ENCODE data around the gene GFY. TPM values are rescaled to one million over a fixed set of nuclear protein-coding genes. Genes with fewer than 3 reads are reported as not detected.

The GFY gene
- total RNA-seq, 1 donor, result not detected

DNA sequence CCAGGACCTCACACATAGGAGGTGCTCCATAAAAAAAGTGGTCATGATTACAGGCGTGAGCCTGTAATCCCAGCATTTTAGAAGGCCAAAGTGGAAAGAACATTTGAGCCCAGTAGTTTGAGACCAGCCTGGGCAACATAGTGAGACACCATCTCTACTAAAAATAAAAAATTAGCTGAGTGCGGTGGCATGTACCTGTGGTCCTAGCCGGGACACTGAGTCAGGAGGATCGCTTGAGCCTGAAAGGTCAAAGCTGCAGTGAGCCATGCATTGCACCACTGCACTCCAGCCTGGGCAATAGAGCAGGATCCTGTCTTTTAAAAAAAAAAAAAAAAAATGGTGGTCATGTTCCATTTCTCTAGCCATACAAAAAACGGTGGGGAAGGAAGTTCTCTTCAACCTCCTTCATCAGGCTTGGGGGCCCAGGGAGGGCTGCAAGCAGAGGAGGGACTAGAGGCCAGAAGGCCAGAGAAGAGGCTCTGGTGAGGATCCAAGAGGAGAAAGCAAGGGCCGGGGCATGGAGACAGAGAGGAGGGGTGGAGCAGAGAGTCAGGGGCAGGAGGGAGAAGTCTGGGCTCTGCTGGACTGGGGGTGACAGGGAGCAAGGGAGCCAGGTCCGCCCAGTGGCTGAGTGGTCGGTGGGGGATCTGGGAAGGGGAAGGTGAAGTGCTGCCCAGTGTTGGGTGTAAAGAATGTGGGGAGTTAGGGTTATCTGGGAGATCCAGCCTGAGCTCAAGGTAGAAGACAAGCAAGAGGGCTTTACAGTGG lies 28.3 kb upstream of the GFY start:
- TF ChIP-seq, protein P1, sequence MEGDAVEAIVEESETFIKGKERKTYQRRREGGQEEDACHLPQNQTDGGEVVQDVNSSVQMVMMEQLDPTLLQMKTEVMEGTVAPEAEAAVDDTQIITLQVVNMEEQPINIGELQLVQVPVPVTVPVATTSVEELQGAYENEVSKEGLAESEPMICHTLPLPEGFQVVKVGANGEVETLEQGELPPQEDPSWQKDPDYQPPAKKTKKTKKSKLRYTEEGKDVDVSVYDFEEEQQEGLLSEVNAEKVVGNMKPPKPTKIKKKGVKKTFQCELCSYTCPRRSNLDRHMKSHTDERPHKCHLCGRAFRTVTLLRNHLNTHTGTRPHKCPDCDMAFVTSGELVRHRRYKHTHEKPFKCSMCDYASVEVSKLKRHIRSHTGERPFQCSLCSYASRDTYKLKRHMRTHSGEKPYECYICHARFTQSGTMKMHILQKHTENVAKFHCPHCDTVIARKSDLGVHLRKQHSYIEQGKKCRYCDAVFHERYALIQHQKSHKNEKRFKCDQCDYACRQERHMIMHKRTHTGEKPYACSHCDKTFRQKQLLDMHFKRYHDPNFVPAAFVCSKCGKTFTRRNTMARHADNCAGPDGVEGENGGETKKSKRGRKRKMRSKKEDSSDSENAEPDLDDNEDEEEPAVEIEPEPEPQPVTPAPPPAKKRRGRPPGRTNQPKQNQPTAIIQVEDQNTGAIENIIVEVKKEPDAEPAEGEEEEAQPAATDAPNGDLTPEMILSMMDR (IDR thresholded peaks at IDR 0.05; ENCODE audit: insufficient read depth, low read depth, low read length), result no peak
- H3K4me3 ChIP-seq (ENCODE audit: low read depth, low read length), result no peak overlapping the region
- no peak for DNase-seq (ENCODE audit: low read depth)

DNA sequence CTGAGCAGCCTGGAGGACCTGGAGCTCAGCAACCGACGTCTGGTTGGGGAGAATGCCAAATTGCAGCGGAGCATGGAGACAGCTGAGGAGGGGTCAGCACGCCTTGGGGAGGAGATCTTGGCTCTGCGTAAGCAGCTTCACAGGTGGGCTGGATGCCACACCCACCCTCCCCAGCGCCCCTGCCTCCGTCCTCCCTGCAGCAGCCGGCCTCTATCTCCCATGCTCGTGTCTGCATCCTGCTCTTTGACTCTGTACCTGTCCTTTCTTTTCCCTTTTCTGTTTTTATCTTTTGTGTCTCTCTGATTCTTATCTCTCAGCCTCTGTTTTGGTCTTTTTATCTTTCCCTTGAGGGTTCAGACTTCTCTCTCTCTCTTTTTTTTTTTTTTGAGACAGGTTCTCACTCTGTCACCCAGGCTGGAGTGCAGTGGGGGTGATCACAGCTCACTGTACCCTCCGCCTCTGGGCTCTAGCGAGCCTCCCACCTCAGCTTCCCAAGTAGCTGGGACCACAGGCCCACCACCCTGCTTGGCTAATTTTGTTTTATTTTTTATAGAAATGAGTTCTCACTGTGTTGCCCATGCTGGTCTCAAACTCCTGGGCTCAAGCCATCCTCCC lies 27.1 kb upstream of the GFY start:
- DNase-seq (ENCODE audit: low read depth), result no peak
- TF ChIP-seq, protein P1 (IDR thresholded peaks at IDR 0.05; ENCODE audit: insufficient read depth, low read depth, low read length), result no peak
- H3K4me3 ChIP-seq (ENCODE audit: low read depth, low read length), result no peak overlapping the region

DNA sequence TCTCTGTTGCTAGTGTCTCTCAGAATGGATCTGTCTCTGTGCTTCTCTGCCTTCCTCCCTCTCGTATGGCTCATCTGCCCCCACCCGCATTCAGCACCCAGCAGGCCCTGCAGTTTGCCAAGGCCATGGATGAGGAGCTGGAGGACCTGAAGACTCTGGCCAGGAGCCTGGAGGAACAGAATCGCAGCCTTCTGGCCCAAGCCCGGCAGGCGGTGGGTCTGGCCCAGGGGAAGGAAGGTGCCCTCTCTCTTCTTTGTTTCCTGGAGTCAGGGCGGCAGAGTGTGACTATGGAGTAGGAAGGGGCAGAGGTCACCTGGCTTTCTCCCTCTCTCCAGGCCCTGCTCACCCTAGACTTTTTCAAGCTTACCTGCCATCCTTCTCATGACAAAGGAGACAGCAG lies 26.3 kb upstream of the GFY start:
- DNase-seq (ENCODE audit: low read depth), result no peak
- TF ChIP-seq, protein P1 (IDR thresholded peaks at IDR 0.05; ENCODE audit: insufficient read depth, low read depth, low read length), result no peak
- no peak overlapping the region for H3K4me3 ChIP-seq (ENCODE audit: low read depth, low read length)

DNA sequence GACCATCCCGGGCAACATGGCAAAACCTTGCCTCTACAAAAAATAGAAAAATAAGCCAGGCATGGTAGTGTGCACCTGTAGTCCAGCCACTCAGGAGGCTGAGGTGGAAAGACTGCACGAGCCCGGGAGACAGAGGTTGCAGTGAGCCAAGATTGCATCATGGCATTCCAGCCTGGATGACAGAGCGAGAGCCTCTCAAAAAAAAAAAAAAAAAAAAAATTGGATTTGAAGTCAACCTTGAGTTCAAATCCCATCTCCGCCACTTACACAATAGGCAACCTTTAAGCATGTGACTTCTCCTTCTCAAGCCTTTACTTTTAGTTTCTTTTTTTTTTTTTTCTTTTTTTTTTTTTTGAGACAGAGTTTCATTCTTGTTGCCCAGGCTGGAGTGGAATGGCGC lies 25.2 kb upstream of the GFY start:
- H3K4me3 ChIP-seq (ENCODE audit: low read depth, low read length), result no peak overlapping the region
- TF ChIP-seq, protein P1 (IDR thresholded peaks at IDR 0.05; ENCODE audit: insufficient read depth, low read depth, low read length), result no peak
- no peak for DNase-seq (ENCODE audit: low read depth)

- TF ChIP-seq, protein P1 (IDR thresholded peaks at IDR 0.05; ENCODE audit: insufficient read depth, low read depth, low read length), result no peak
- H3K4me3 ChIP-seq (ENCODE audit: low read depth, low read length), result no peak overlapping the region
- no peak for DNase-seq (ENCODE audit: low read depth)
Measured at GRCh38 chr19:49403404-49404187, 21.6 kb upstream of the GFY start.

DNA sequence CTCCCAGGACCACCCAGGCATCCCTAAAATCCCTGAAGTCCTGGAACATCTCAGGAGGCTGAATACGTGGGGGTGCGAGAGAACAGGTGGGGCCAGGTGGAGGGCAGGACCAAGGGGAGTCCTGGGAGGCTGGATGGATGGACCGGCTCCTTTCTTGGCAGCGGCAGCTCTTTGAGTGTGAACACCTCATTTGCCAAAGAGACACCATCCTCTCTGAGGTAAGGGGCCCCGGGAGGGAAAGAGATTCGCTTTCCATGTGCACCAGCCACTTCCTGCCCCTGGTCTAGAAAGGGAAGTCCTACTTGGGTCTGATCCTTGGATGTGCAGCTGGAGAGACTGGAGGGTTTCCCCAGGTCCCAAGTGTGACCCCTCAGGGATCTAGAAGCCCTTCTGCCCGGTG lies 18.1 kb upstream of the GFY start:
- TF ChIP-seq, protein P1 (IDR thresholded peaks at IDR 0.05; ENCODE audit: insufficient read depth, low read depth, low read length), result no peak
- no peak overlapping the region for H3K4me3 ChIP-seq (ENCODE audit: low read depth, low read length)
- DNase-seq (ENCODE audit: low read depth), result no peak

All from fibroblast of villous mesenchyme (primary cell).